Glutamatergic neuron (in vitro differentiated cells): ENCODE results near the gene STARD13. TPM values are rescaled to one million over a fixed set of nuclear protein-coding genes. Genes with fewer than 3 reads are reported as not detected.

ENCODE experiments used
- DNase-seq: peaks from one replicate; pipeline ENCODE4 v3.0.0; 2022
- H3K27ac Mint-ChIP-seq: one replicate; pipeline ENCODE4 v1.8.0; 2020; ENCODE audit warnings: mild to moderate bottlenecking, mixed read lengths, inconsistent platforms; ENCODE audit not compliant: unreplicated experiment
- H3K27me3 Mint-ChIP-seq: one replicate; pipeline ENCODE4 v1.8.0; 2020; ENCODE audit warnings: mild to moderate bottlenecking, moderate library complexity, mixed read lengths, inconsistent platforms; ENCODE audit not compliant: unreplicated experiment
- H3K36me3 Mint-ChIP-seq: one replicate; pipeline ENCODE4 v1.8.0; 2020; ENCODE audit warnings: mild to moderate bottlenecking, mixed read lengths, inconsistent platforms; ENCODE audit not compliant: unreplicated experiment
- H3K4me1 Mint-ChIP-seq: one replicate; pipeline ENCODE4 v1.8.0; 2020; ENCODE audit warnings: mild to moderate bottlenecking, low read depth, mixed read lengths, inconsistent platforms; ENCODE audit not compliant: unreplicated experiment
- H3K4me3 Mint-ChIP-seq: one replicate; pipeline ENCODE4 v1.8.0; 2020; ENCODE audit warnings: mild to moderate bottlenecking, mixed read lengths, inconsistent platforms; ENCODE audit not compliant: unreplicated experiment
- H3K9me3 Mint-ChIP-seq: one replicate; pipeline ENCODE4 v1.8.0; 2020; ENCODE audit warnings: mild to moderate bottlenecking, moderate library complexity, mixed read lengths, inconsistent platforms; ENCODE audit not compliant: unreplicated experiment
- total RNA-seq: library from RNA; stranded (reverse); fragmentation: NEBNext Ultra II Directional; extraction: Animal tissue kit (Norgen Biotek cat#: 25700); gene quantifications from one replicate; pipeline ENCODE4 v1.2.1, GENCODE V29; 2021; ENCODE audit not compliant: unreplicated experiment
- TF ChIP-seq, protein P1 (sequence below): fragments of 200-600 bp; sonication (generic); IDR thresholded peaks from one replicate; pipeline ENCODE4 v1.5.0; 2021; ENCODE audit not compliant: partially characterized antibody, unreplicated experiment

Gene STARD13
- total RNA-seq, 1 donor from 2014 or later: 36.4 TPM

DNA sequence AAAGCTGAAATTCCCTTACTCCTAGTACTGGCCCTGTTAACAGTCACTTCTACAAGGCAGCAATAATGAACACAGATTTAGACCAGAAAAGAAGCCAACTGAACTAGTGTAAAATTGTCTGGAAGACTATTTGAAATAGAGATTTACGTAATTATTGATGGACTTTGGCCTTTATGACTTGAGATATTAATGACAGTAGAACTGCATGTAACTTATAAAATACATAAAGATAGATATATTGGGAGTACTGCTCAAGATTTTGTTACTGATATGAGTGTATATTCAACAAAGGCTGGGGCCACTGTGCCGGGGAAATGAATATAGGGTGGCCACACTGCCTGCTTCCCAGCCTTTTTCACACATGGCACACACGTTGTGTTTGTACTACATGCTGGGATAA, 88.8 kb downstream of the STARD13 start:
- H3K4me1 Mint-ChIP-seq: peaks cover 35% of the 10 kb centered on the region
- no peaks in the 10 kb centered on the region for H3K36me3 Mint-ChIP-seq
- DNase-seq: no peak
- TF ChIP-seq, protein P1, sequence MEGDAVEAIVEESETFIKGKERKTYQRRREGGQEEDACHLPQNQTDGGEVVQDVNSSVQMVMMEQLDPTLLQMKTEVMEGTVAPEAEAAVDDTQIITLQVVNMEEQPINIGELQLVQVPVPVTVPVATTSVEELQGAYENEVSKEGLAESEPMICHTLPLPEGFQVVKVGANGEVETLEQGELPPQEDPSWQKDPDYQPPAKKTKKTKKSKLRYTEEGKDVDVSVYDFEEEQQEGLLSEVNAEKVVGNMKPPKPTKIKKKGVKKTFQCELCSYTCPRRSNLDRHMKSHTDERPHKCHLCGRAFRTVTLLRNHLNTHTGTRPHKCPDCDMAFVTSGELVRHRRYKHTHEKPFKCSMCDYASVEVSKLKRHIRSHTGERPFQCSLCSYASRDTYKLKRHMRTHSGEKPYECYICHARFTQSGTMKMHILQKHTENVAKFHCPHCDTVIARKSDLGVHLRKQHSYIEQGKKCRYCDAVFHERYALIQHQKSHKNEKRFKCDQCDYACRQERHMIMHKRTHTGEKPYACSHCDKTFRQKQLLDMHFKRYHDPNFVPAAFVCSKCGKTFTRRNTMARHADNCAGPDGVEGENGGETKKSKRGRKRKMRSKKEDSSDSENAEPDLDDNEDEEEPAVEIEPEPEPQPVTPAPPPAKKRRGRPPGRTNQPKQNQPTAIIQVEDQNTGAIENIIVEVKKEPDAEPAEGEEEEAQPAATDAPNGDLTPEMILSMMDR: no peak
- H3K27ac Mint-ChIP-seq: peak overlapping the region; percentile 3
- H3K9me3 Mint-ChIP-seq: no peaks in the 10 kb centered on the region
- no peak overlapping the region for H3K4me3 Mint-ChIP-seq
- H3K27me3 Mint-ChIP-seq: peaks cover 2% of the 10 kb centered on the region

DNA sequence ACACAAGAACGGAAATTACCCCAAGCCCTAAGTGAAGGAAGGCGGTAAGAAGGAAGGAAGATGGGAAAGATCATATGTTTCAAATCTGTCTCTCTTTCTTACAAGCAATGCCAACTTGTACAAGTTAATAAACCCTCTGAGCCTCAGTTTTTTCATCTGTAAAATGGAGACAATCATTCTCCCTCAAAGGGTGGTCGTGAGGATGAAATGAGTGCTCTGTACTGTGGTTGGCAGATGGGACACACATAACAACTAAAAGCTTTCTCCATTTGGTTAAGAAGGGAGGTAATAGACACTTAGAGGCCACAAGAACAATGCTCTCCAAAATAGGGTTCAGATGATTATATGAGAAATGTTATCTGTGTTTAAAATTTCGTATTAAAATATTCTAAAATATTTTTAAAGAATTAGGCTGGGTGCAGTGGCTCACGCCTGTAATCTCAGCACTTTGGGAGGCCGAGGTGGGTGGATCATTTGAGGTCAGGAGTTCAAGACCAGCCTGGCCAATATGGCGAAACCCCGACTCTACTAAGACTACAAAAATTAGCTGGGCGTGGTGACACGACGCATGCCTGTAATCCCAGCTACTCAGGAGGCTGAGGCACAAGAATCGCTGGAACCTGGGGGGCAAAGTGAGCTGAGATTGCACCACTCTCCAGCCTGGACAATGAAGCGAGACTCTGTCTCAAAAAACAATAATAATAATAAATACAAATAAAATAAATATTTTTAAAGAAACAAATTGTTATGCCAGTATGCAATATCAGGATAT, 89.7 kb downstream of the STARD13 start:
- H3K27ac Mint-ChIP-seq: peak overlapping the region; percentile 62
- no peak overlapping the region for H3K4me3 Mint-ChIP-seq
- peaks cover 37% of the 10 kb centered on the region for H3K4me1 Mint-ChIP-seq
- peaks cover 2% of the 10 kb centered on the region for H3K27me3 Mint-ChIP-seq
- TF ChIP-seq, protein P1: no peak
- H3K36me3 Mint-ChIP-seq: no peaks in the 10 kb centered on the region
- H3K9me3 Mint-ChIP-seq: no peaks in the 10 kb centered on the region
- DNase-seq: no peak

DNA sequence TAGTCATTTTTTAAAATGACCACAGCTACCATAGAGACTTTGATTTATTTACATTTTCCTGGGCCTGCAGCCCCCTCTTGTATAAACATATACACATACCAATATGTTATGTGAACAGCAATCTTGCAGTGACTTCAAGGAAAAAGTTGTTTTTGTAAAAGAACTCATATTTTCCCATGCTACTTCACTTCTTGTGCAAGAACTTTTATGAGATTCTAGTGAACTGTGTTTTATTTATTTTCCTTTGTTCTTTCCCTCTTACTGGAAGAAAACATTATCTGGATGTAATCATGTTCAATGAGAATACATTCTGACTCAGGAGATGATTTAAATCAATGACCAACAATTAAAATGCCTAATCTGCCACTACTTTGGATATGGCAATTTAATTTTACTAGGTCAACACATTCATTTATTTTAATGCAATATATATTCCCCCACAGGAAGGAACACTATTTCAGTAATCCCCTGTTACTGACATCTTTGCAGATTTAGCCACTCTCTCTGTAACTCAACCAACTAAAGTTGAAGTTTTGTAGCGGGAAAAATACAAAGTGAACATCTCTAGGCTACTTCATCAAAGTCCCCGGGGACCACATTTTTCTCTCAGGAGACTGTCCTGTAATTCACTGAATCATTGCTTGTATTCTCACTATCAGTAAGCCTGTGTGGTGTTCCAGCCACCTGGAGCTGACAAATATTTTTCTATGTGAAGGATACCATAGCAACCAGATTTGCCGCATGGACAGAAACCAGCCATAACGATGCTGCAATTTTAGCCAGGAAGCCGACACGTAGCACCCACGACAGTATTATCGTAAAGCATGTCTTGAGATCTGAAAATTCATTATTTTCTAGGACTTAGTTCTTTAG, 90.5 kb downstream of the STARD13 start:
- peaks cover 34% of the 10 kb centered on the region for H3K4me1 Mint-ChIP-seq
- H3K36me3 Mint-ChIP-seq: no peaks in the 10 kb centered on the region

DNA sequence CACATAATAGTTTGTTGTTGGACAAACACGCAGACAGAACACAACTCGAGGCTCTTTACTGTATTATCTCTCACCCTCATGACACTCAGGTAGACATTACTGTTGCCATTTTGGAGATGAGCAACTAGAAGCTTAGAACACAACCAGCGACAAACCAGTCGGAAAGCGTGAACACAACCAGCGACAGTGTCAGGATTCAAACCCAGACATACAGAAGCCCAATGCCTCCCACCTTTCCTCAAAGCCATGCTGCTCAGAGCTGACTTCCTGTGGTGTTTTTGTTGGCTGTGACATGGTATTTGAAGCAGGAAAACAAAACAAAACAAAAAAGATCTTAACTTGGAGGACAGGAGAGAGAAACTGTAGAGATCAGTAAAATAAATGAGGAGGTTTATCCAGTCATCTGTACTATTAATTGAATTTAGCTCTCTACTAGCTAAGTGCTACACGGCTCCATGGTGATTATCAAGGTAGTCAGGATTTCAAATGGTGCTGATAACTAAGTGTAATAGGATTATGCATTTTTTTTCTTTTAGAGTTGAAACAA, 92.1 kb downstream of the STARD13 start:
- no peak for DNase-seq
- Mint-ChIP-seq H3K4me3 (no peak overlapping the region), H3K9me3 (no peaks in the 10 kb centered on the region), H3K27ac (no peak overlapping the region), H3K4me1 (peaks cover 33% of the 10 kb centered on the region), H3K36me3 (no peaks in the 10 kb centered on the region), H3K27me3 (peaks cover 2% of the 10 kb centered on the region)
- TF ChIP-seq, protein P1: no peak

More for the DNA sequence above, 90.5 kb downstream of the STARD13 start:
- no peak for DNase-seq
- Mint-ChIP-seq H3K27me3 (peaks cover 2% of the 10 kb centered on the region), H3K4me3 (peak overlapping the region; percentile 35), H3K27ac (peak overlapping the region; percentile 62), H3K9me3 (no peaks in the 10 kb centered on the region)
- TF ChIP-seq, protein P1: no peak
